ENCODE data around the gene MSX1. TPM values are rescaled to one million over a fixed set of nuclear protein-coding genes. Genes with fewer than 3 reads are reported as not detected.

Gene MSX1
- polyA plus RNA-seq, 1 experiment = 1.7 TPM

GRCh38 chr4:4870576-4871241, 11.2 kb downstream of the MSX1 start:
- CTCF ChIA-PET = interaction anchor here (0.7 kb wide), 1 partner anchor 601 kb away, joined by 3 read pairs; no protein-coding TSS in a partner anchor
- no peak for TF ChIP-seq CTCF (IDR thresholded peaks at IDR 0.05; ENCODE audit: low read depth, low read length)
- H3K27me3 ChIP-seq (ENCODE audit: control insufficient read depth, insufficient read depth, low read length) = peaks cover 94% of the 10 kb centered on the region

GRCh38 chr4:4871242-4871572, 11.7 kb downstream of the MSX1 start:
- Histone ChIP-seq H3K27ac (ENCODE audit: low read depth, low read length) (no peak overlapping the region), H3K4me3 (ENCODE audit: low read depth, low read length) (no peak overlapping the region), H3K9me3 (ENCODE audit: control insufficient read depth, insufficient read depth, low read length) (peaks cover 11% of the 10 kb centered on the region; the same call in 1 of the 2 replicates), H3K27me3 (ENCODE audit: control insufficient read depth, insufficient read depth, low read length) (peaks cover 90% of the 10 kb centered on the region)
- POLR2A ChIA-PET = interaction anchor here (1.1 kb wide), 1 partner anchor 10 kb away, joined by 4 read pairs; no protein-coding TSS in a partner anchor
- DNase-seq (ENCODE audit: low read depth, low spot score) = no peak
- CTCF ChIA-PET = interaction anchor here (0.7 kb wide), 1 partner anchor 601 kb away, joined by 3 read pairs; no protein-coding TSS in a partner anchor
- no peak for TF ChIP-seq CTCF (IDR thresholded peaks at IDR 0.05; ENCODE audit: low read depth, low read length)

More at GRCh38 chr4:4870576-4871241, 11.2 kb downstream of the MSX1 start:
- POLR2A ChIA-PET = interaction anchor here (1.1 kb wide), 1 partner anchor 9 kb away, joined by 4 read pairs; no protein-coding TSS in a partner anchor
- no peak overlapping the region for H3K4me3 ChIP-seq (ENCODE audit: low read depth, low read length)
- H3K9me3 ChIP-seq (ENCODE audit: control insufficient read depth, insufficient read depth, low read length) = peaks cover 14% of the 10 kb centered on the region; the same call in 1 of the 2 replicates
- DNase-seq (ENCODE audit: low read depth, low spot score) = no peak
- H3K27ac ChIP-seq (ENCODE audit: low read depth, low read length) = no peak overlapping the region

GRCh38 chr4:4871573-4872313, 12.3 kb downstream of the MSX1 start:
- Histone ChIP-seq H3K27me3 (ENCODE audit: control insufficient read depth, insufficient read depth, low read length) (peaks cover 84% of the 10 kb centered on the region), H3K9me3 (ENCODE audit: control insufficient read depth, insufficient read depth, low read length) (peaks cover 9% of the 10 kb centered on the region; the same call in 1 of the 2 replicates), H3K27ac (ENCODE audit: low read depth, low read length) (no peak overlapping the region), H3K4me3 (ENCODE audit: low read depth, low read length) (no peak overlapping the region)
- no peak for DNase-seq (ENCODE audit: low read depth, low spot score)
- no peak for TF ChIP-seq CTCF (IDR thresholded peaks at IDR 0.05; ENCODE audit: low read depth, low read length)
- ChIA-PET CTCF (no interaction called here), POLR2A (interaction anchor here (1.1 kb wide), 1 partner anchor 10 kb away, joined by 4 read pairs; no protein-coding TSS in a partner anchor)

GRCh38 chr4:4872314-4872903, 12.9 kb downstream of the MSX1 start:
- DNase-seq (ENCODE audit: low read depth, low spot score) = no peak
- POLR2A ChIA-PET = no interaction called here
- Histone ChIP-seq H3K9me3 (ENCODE audit: control insufficient read depth, insufficient read depth, low read length) (peaks cover 6% of the 10 kb centered on the region; the same call in 1 of the 2 replicates), H3K27ac (ENCODE audit: low read depth, low read length) (no peak overlapping the region), H3K4me3 (ENCODE audit: low read depth, low read length) (no peak overlapping the region), H3K27me3 (ENCODE audit: control insufficient read depth, insufficient read depth, low read length) (peaks cover 78% of the 10 kb centered on the region)
- CTCF ChIA-PET = no interaction called here
- no peak for TF ChIP-seq CTCF (IDR thresholded peaks at IDR 0.05; ENCODE audit: low read depth, low read length)

All from AG04450 (cell line).